ENCODE results near the gene NSRP1.

Gene NSRP1

DNA sequence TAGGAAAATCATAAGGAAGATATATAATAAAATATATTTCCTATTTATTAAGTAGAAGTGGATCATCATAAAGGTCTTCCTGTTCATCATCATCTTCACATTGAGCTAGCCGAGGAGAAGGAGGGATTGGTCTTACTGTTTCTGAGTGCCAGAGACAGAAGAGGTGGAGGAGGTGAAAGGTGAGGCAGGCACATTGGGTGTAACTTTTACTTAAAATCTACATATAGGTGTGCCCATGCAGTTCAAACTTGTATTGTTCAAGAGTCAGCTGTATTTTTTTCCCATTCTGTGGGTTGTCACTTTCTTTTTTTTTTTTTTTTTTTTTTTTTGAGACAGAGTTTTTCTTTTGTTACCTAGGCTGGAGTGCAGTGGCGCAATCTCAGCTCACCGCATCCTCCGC is 34.9 kb downstream of the NSRP1 start:
- Mint-ChIP-seq H3K27ac (no peak overlapping the region), H3K36me3 (ENCODE audit: low read depth) (peaks cover 50% of the 10 kb centered on the region), H3K4me1 (ENCODE audit: low read depth) (peaks cover 17% of the 10 kb centered on the region), H3K4me3 (no peak overlapping the region), H3K9me3 (no peaks in the 10 kb centered on the region), H3K27me3 (no peaks in the 10 kb centered on the region)

- peaks cover 58% of the 10 kb centered on the region for H3K36me3 Mint-ChIP-seq (ENCODE audit: low read depth)
- no peak overlapping the region for H3K4me3 Mint-ChIP-seq
- no peaks in the 10 kb centered on the region for H3K9me3 Mint-ChIP-seq
- H3K4me1 Mint-ChIP-seq (ENCODE audit: low read depth): peaks cover 22% of the 10 kb centered on the region
- no peaks in the 10 kb centered on the region for H3K27me3 Mint-ChIP-seq
- no peak overlapping the region for H3K27ac Mint-ChIP-seq
Observed at GRCh38 chr17:30153463-30153862, 36.8 kb downstream of the NSRP1 start.

GRCh38 chr17:30155389-30155788 is 38.8 kb downstream of the NSRP1 start:
- Mint-ChIP-seq H3K4me1 (ENCODE audit: low read depth) (peaks cover 28% of the 10 kb centered on the region), H3K4me3 (no peak overlapping the region), H3K27me3 (no peaks in the 10 kb centered on the region), H3K36me3 (ENCODE audit: low read depth) (peaks cover 70% of the 10 kb centered on the region), H3K27ac (no peak overlapping the region), H3K9me3 (peaks cover 4% of the 10 kb centered on the region)

DNA sequence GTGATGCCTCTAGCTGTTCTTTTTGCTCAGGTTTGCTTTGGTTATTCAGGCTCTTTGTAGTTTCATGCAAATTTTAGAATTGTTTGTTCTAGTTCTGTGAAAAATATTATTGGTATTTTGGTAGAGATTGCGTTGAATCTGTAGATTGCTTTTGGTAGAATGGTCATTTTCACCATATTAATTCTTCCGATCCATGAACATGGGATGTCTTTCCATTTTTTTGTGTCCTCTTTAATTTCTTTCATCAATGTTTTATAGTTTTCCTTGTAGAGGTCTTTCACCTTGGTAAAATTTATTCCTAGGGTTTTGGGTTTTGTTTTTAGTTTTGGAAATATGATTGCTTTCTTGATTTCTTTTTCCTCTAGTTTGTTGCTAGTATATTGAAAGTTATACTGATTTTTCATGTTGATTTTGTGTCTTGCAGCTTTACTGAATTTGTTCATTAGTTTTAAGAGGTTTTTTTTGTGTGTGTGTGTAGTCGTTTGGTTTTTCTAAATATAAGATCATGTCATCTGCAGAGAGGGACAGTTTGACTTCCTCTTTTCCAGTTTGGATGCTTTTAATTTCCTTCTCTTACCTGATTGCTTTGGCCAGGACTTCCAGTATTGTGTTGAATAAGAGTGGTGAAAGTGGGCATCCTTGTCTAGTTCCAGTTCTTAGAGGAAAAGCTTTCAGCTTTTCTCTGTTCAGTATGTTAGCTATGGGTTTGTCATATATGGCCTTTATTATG is 42.4 kb downstream of the NSRP1 start:
- Mint-ChIP-seq H3K4me1 (ENCODE audit: low read depth) (peaks cover 28% of the 10 kb centered on the region), H3K4me3 (no peak overlapping the region), H3K27ac (no peak overlapping the region), H3K36me3 (ENCODE audit: low read depth) (peaks cover 80% of the 10 kb centered on the region), H3K9me3 (peaks cover 7% of the 10 kb centered on the region), H3K27me3 (no peaks in the 10 kb centered on the region)

- Mint-ChIP-seq H3K4me3 (no peak overlapping the region), H3K36me3 (ENCODE audit: low read depth) (peaks cover 70% of the 10 kb centered on the region), H3K9me3 (peaks cover 7% of the 10 kb centered on the region), H3K27ac (no peak overlapping the region), H3K4me1 (ENCODE audit: low read depth) (peaks cover 32% of the 10 kb centered on the region), H3K27me3 (no peaks in the 10 kb centered on the region)
Observed at GRCh38 chr17:30160419-30161172, 44.0 kb downstream of the NSRP1 start.

GRCh38 chr17:30161601-30162000 is 45.0 kb downstream of the NSRP1 start:
- H3K4me1 Mint-ChIP-seq (ENCODE audit: low read depth): peaks cover 37% of the 10 kb centered on the region
- no peak overlapping the region for H3K27ac Mint-ChIP-seq
- H3K4me3 Mint-ChIP-seq: no peak overlapping the region
- no peaks in the 10 kb centered on the region for H3K27me3 Mint-ChIP-seq
- H3K9me3 Mint-ChIP-seq: peaks cover 7% of the 10 kb centered on the region
- H3K36me3 Mint-ChIP-seq (ENCODE audit: low read depth): peaks cover 64% of the 10 kb centered on the region

DNA sequence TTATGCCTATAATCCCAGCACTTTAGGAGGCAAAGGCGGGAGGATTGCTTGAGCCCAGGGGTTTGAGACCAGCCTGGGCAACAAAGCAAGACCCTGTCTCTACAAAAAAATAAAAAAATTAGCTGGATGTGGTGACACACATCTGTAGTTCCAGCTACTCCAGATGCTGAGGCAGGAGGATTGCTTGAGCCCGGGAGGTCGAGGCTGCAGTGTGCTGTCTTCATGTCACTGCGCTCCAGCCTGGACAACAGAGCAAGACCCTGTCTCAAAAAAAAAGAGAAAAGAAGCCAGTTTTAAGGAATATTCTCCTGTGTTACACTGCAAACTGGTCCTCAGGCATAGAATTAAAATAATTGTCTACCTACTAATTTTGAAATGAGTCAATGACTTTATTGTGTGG is 47.9 kb downstream of the NSRP1 start:
- peaks cover 13% of the 10 kb centered on the region for H3K4me1 Mint-ChIP-seq (ENCODE audit: low read depth)
- peaks cover 41% of the 10 kb centered on the region for H3K36me3 Mint-ChIP-seq (ENCODE audit: low read depth)
- H3K9me3 Mint-ChIP-seq: peaks cover 7% of the 10 kb centered on the region
- no peak overlapping the region for H3K4me3 Mint-ChIP-seq
- H3K27ac Mint-ChIP-seq: no peak overlapping the region
- no peaks in the 10 kb centered on the region for H3K27me3 Mint-ChIP-seq

DNA sequence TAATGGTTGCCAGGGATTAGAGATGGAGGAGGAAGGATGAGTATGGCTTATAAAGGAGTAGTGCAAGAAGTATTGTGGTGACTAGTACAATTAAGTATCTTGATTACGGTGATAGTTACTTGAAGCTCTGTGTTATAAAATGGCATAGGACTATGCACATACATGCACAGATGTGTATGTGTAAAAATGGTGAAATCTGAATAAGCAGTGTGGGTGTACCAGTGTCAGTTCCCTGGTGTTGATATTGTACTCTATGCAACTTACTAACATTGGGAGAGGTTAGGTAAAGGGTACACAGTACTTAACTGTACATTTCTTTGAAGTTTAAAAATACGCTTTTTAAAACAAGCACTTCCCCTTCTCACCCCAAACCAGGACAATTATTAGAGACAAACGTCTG is 48.5 kb downstream of the NSRP1 start:
- Mint-ChIP-seq H3K27me3 (no peaks in the 10 kb centered on the region), H3K36me3 (ENCODE audit: low read depth) (peaks cover 36% of the 10 kb centered on the region), H3K4me3 (no peak overlapping the region), H3K9me3 (peaks cover 4% of the 10 kb centered on the region), H3K27ac (no peak overlapping the region), H3K4me1 (ENCODE audit: low read depth) (peaks cover 14% of the 10 kb centered on the region)

DNA sequence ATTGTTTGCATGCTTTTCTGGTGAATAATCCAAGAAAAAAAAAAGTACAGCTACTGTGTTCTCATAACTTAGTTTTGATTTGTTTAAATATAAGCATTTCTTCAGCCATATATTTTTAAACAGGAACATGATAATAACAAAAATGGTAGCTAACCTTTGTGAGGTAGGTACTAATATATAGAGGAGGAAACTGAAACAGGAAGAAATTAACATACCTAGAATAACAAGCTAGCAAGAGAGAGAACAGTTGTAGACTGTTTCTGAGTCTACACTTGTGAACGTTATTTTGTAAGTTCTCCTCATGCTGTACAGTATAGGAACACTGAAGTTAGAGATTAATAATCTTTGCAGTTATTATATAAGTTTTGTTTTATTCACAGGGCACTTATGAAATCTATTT is 49.3 kb downstream of the NSRP1 start:
- Mint-ChIP-seq H3K4me3 (no peak overlapping the region), H3K9me3 (no peaks in the 10 kb centered on the region), H3K27me3 (no peaks in the 10 kb centered on the region), H3K36me3 (ENCODE audit: low read depth) (peaks cover 31% of the 10 kb centered on the region), H3K4me1 (ENCODE audit: low read depth) (peaks cover 18% of the 10 kb centered on the region), H3K27ac (no peak overlapping the region)

GRCh38 chr17:30170415-30170987 is 53.9 kb downstream of the NSRP1 start:
- Mint-ChIP-seq H3K9me3 (no peaks in the 10 kb centered on the region), H3K27me3 (no peaks in the 10 kb centered on the region), H3K4me3 (no peak overlapping the region), H3K4me1 (ENCODE audit: low read depth) (peaks cover 35% of the 10 kb centered on the region), H3K36me3 (ENCODE audit: low read depth) (peaks cover 35% of the 10 kb centered on the region), H3K27ac (no peak overlapping the region)

- Mint-ChIP-seq H3K4me1 (ENCODE audit: low read depth) (peaks cover 30% of the 10 kb centered on the region), H3K27me3 (no peaks in the 10 kb centered on the region), H3K27ac (no peak overlapping the region), H3K9me3 (no peaks in the 10 kb centered on the region), H3K36me3 (ENCODE audit: low read depth) (peaks cover 50% of the 10 kb centered on the region), H3K4me3 (no peak overlapping the region)
Observed at GRCh38 chr17:30172560-30172959, 55.9 kb downstream of the NSRP1 start.

DNA sequence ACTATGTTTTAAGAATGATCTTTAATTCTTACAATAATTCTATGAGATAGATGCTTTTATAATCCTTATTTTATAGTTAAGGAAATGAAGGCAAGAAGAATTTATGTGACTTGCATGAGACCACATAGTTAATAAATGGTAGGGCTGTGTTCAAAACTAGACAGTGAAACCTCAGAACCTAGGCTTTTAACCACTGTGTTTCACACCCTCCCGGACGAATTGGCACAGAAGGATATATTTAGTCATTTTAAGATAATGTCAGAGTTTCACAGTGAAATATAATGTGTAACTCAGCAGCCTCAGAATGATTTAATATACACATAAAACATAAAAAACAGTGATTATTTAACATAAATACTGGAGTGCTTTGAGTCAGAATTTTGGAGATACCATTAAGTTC is 57.0 kb downstream of the NSRP1 start:
- H3K9me3 Mint-ChIP-seq: no peaks in the 10 kb centered on the region
- H3K27me3 Mint-ChIP-seq: no peaks in the 10 kb centered on the region
- no peak overlapping the region for H3K27ac Mint-ChIP-seq
- H3K36me3 Mint-ChIP-seq (ENCODE audit: low read depth): peaks cover 61% of the 10 kb centered on the region
- H3K4me1 Mint-ChIP-seq (ENCODE audit: low read depth): peaks cover 30% of the 10 kb centered on the region
- no peak overlapping the region for H3K4me3 Mint-ChIP-seq

- H3K9me3 Mint-ChIP-seq: no peaks in the 10 kb centered on the region
- H3K4me1 Mint-ChIP-seq (ENCODE audit: low read depth): peaks cover 30% of the 10 kb centered on the region
- H3K36me3 Mint-ChIP-seq (ENCODE audit: low read depth): peaks cover 68% of the 10 kb centered on the region
- no peaks in the 10 kb centered on the region for H3K27me3 Mint-ChIP-seq
- H3K4me3 Mint-ChIP-seq: no peak overlapping the region
- H3K27ac Mint-ChIP-seq: no peak overlapping the region
Observed at GRCh38 chr17:30174556-30174955, 57.9 kb downstream of the NSRP1 start.

GRCh38 chr17:30176855-30177254 is 60.2 kb downstream of the NSRP1 start:
- H3K4me1 Mint-ChIP-seq (ENCODE audit: low read depth): peaks cover 21% of the 10 kb centered on the region
- peaks cover 81% of the 10 kb centered on the region for H3K36me3 Mint-ChIP-seq (ENCODE audit: low read depth)
- H3K27ac Mint-ChIP-seq: no peak overlapping the region
- H3K4me3 Mint-ChIP-seq: no peak overlapping the region
- H3K27me3 Mint-ChIP-seq: no peaks in the 10 kb centered on the region
- no peaks in the 10 kb centered on the region for H3K9me3 Mint-ChIP-seq

- no peak overlapping the region for H3K27ac Mint-ChIP-seq
- H3K4me3 Mint-ChIP-seq: no peak overlapping the region
- peaks cover 47% of the 10 kb centered on the region for H3K36me3 Mint-ChIP-seq (ENCODE audit: low read depth)
- H3K4me1 Mint-ChIP-seq (ENCODE audit: low read depth): peaks cover 15% of the 10 kb centered on the region
- no peaks in the 10 kb centered on the region for H3K27me3 Mint-ChIP-seq
- H3K9me3 Mint-ChIP-seq: no peaks in the 10 kb centered on the region
Observed at GRCh38 chr17:30186761-30187160, 70.1 kb downstream of the NSRP1 start.

Data from stimulated activated naive CD8-positive, alpha-beta T cell treated with anti-CD3 and anti-CD28 coated beads, Interleukin-15, Interleukin-2, amounts not matched to agents 100 ng/mL and 50 ng/mL, for 24 hours (primary cell).